ENCODE results near the gene LRRC8C. TPM values are rescaled to one million over a fixed set of nuclear protein-coding genes. Genes with fewer than 3 reads are reported as not detected.

Gene LRRC8C
- 9.3 TPM for total RNA-seq

DNA sequence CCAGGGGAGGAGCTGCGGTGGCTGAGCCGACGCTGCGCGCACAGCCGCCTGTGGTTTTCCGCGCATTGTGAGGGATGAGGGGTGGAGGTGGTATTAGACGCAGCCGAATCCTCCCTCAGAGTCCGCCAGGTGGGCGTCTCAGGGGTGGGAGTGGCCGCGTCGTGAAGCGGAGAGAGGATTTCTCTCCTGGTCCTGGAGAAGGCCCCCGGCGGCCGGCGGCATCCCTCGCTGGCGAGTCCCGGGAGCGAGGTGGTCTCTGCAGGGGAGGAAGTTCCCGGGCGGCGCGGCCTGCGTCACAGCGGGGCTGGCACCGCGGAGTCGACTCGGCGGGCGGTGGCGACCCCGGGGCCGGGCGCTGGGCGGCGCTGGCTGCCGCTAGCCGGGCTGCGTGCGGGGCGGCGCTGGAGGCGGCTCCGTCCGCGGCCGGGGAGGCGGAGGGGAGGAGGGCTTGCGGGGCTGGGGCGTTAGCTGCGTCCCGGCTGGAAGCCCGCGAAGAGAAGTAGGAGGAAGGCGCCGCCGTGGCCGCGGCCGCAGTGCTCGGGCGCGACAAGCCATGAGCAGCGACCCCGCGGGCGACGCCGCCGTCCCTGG lies at the start of gene LRRC8C:
LRRC8C (plus strand) TSS at position 464 of the 591 bp plus-strand sequence. CDS start 53,354 bp downstream, outside the sequence.

Other genes starting within 250 kb of the LRRC8C start
- gene LRRC8B, start 108.3 kb upstream of the LRRC8C start, total RNA-seq = 26.4 TPM
- 21.8 TPM for gene LRRC8D, start 187.9 kb downstream of the LRRC8C start, total RNA-seq